ENCODE results near the gene VWF.

- TF ChIP-seq CTCF (IDR thresholded peaks at IDR 0.05) = no peak
- no peak for TF ChIP-seq POLR2AphosphoS5 (IDR thresholded peaks at IDR 0.05)
- TF ChIP-seq EP300 (IDR thresholded peaks at IDR 0.05) = no peak
- no peak for TF ChIP-seq POLR2A (IDR thresholded peaks at IDR 0.05)
Measured at GRCh38 chr12:5969974-5970690, 154.3 kb downstream of the VWF start.

Data from sigmoid colon (tissue), 4 donors.